ENCODE results near the gene TPPP.

DNA sequence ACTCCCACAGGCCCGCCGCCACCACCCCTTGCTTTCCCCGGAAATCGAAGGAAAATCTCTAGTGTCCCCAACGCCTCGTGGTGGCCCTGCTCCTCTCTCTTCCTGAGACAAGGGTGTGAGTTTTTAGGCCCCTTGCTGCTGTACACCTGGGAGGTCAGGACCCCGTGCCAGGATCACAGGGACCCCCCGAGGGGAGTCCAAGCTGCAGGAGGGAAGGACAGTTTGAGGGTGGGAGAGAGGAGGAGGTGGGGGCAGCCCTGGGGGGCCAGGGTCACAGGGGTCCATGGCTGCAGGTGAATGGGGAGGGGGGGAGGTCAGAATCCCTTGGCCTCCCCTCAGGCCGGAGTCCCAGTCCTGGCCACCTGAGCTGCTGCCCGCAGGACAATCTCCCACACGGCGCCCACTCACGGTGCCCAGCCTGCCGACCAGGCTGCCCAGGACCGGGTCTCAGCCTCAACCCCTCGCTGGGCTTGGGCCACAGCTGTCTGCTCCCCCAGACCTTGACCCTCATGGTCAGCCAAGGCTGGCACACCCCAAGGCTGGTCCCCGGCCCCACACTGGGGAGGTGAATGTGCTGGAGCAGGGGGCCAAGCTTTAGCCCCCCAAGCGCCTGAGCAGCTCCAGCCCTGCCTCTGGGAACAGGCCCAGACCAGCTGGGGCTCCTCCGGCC lies 19.9 kb downstream of the TPPP start:
- no peak for TF ChIP-seq POLR2AphosphoS5 (IDR thresholded peaks at IDR 0.05; ENCODE audit: low read depth)
- TF ChIP-seq CTCF (conservative IDR thresholded peaks at IDR 0.05; ENCODE audit: low read depth in 2 of 2): no peak
- no peak for TF ChIP-seq EZH2 (IDR thresholded peaks at IDR 0.05; ENCODE audit: low read depth, unreplicated experiment)
- TF ChIP-seq, protein P1, sequence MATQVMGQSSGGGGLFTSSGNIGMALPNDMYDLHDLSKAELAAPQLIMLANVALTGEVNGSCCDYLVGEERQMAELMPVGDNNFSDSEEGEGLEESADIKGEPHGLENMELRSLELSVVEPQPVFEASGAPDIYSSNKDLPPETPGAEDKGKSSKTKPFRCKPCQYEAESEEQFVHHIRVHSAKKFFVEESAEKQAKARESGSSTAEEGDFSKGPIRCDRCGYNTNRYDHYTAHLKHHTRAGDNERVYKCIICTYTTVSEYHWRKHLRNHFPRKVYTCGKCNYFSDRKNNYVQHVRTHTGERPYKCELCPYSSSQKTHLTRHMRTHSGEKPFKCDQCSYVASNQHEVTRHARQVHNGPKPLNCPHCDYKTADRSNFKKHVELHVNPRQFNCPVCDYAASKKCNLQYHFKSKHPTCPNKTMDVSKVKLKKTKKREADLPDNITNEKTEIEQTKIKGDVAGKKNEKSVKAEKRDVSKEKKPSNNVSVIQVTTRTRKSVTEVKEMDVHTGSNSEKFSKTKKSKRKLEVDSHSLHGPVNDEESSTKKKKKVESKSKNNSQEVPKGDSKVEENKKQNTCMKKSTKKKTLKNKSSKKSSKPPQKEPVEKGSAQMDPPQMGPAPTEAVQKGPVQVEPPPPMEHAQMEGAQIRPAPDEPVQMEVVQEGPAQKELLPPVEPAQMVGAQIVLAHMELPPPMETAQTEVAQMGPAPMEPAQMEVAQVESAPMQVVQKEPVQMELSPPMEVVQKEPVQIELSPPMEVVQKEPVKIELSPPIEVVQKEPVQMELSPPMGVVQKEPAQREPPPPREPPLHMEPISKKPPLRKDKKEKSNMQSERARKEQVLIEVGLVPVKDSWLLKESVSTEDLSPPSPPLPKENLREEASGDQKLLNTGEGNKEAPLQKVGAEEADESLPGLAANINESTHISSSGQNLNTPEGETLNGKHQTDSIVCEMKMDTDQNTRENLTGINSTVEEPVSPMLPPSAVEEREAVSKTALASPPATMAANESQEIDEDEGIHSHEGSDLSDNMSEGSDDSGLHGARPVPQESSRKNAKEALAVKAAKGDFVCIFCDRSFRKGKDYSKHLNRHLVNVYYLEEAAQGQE (IDR thresholded peaks at IDR 0.05; ENCODE audit: unreplicated experiment): no peak
- no peak for TF ChIP-seq STAT1 (IDR thresholded peaks at IDR 0.05; ENCODE audit: unreplicated experiment)

Measured in GM23338 (cell line).